HepG2 (cell line): ENCODE data around the gene CFAP90. TPM values are rescaled to one million over a fixed set of nuclear protein-coding genes. Genes with fewer than 3 reads are reported as not detected.

Experiments used
- ATAC-seq: fragments of 200-7000 bp; cut with Tn5 transposase; 3 replicates; pipeline ENCODE4 v1.9.1; 2020; ENCODE audit warnings: mild to moderate bottlenecking, moderate library complexity
- BruUV-seq: library from RNA; stranded (reverse); fragments of 400-500 nt; replicated peaks from 2 replicates; lab custom pipeline; 2021; lab: Mats Ljungman, UMichigan
- CTCF ChIA-PET: fragments of 300-600 bp; formaldehyde crosslinking; extraction: SDS; loops from one replicate; lab custom pipeline; 2021; ENCODE audit warnings: low total read pairs, inconsistent platforms, low intra/inter-chr PET ratio; lab: Yijun Ruan, JAX
- POLR2A ChIA-PET: fragments of 350-600 bp; sonication (Branson Sonifier 250); formaldehyde crosslinking; loops from one replicate; lab custom pipeline; 2020; ENCODE audit warnings: antibody characterized with exemption, inconsistent platforms; lab: Yijun Ruan, JAX
- DNase-seq: peaks from one replicate; pipeline ENCODE4 v3.0.0-alpha.2; 2015; ENCODE audit warnings: low spot score
- FAIRE-seq: peaks from 3 replicates; lab custom pipeline; 2011; peaks lifted over from hg19 to GRCh38; lab: Jason Lieb, UNC
- H2AFZ ChIP-seq: one replicate; pipeline ENCODE4 v1.6.1; 2011; ENCODE audit warnings: low read length, inconsistent platforms
- H3K27ac ChIP-seq: fragments of 300-600 bp; 3 replicates; pipeline ENCODE4 v1.8.0; 2011; ENCODE audit warnings: mixed run types, mild to moderate bottlenecking, mixed read lengths, low read length, inconsistent platforms; ENCODE audit not compliant: insufficient read depth; ENCODE audit errors: extremely low read length
- H3K27me3 ChIP-seq, 2 experiments: fragments of 200-600 bp in 1 of 2; 2 replicates in 1 of 2; 3 replicates in 1 of 2; pipeline versions ENCODE4 v1.6.0 to v1.8.0; 2011; ENCODE audit warnings: low read length in 2 of 2, mild to moderate bottlenecking in 2 of 2, moderate library complexity in 2 of 2, inconsistent platforms in 1 of 2; ENCODE audit not compliant: insufficient read depth in 2 of 2, control insufficient read depth in 1 of 2
- H3K36me3 ChIP-seq, 2 experiments: fragments of 200-600 bp in 1 of 2; replicated peaks in 1 of 2; 2 replicates in 1 of 2; 3 replicates in 1 of 2; pipeline versions ENCODE4 v1.5.1 to v1.8.0; 2011; ENCODE audit warnings: low read length in 2 of 2, inconsistent platforms in 1 of 2; ENCODE audit not compliant: insufficient read depth in 2 of 2, control insufficient read depth in 1 of 2
- H3K4me1 ChIP-seq: 2 replicates; pipeline ENCODE4 v1.5.1; 2012; ENCODE audit warnings: low read length, inconsistent platforms; ENCODE audit not compliant: insufficient read depth
- H3K4me2 ChIP-seq: 2 replicates; pipeline ENCODE4 v1.6.0; 2011; ENCODE audit warnings: low read depth, low read length, inconsistent platforms
- H3K4me3 ChIP-seq, 3 experiments: fragments of 200-600 bp in 1 of 3; sonication (generic), shearing (Covaris generic) in 1 of 3; replicated peaks in 1 of 3; 2 replicates each; pipeline ENCODE4 v1.5.1; 2011 to 2016; ENCODE audit warnings: low read length in 3 of 3, inconsistent platforms in 2 of 3, low read depth in 2 of 3, mild to moderate bottlenecking in 2 of 3, control low read depth in 1 of 3, mixed read lengths in 1 of 3; ENCODE audit not compliant: insufficient read depth in 1 of 3
- H3K79me2 ChIP-seq: one replicate; pipeline ENCODE4 v1.6.1; 2011; ENCODE audit warnings: low read length, inconsistent platforms; ENCODE audit not compliant: insufficient read depth
- H3K9ac ChIP-seq: 2 replicates; pipeline ENCODE4 v1.6.0; 2011; ENCODE audit warnings: mild to moderate bottlenecking, low read depth, low read length, inconsistent platforms; ENCODE audit not compliant: insufficient read depth
- H3K9me3 ChIP-seq: 2 replicates; pipeline ENCODE4 v1.5.1; 2012; ENCODE audit warnings: mild to moderate bottlenecking, low read length
- H4K20me1 ChIP-seq: 2 replicates; pipeline ENCODE4 v1.6.0; 2011; ENCODE audit warnings: inconsistent platforms, mild to moderate bottlenecking, low read length, moderate library complexity; ENCODE audit not compliant: insufficient read depth
- AGO1 ChIP-seq: fragments of 200-400 bp; formaldehyde crosslinking; IDR thresholded peaks from 2 replicates; pipeline ENCODE4 v1.6.1; 2017; ENCODE audit warnings: mild to moderate bottlenecking, low read depth, low read length, moderate library complexity; ENCODE audit not compliant: poor library complexity, severe bottlenecking
- BCL6 ChIP-seq: IDR thresholded peaks from 2 replicates; pipeline ENCODE4 v1.6.1; 2016; ENCODE audit warnings: missing genetic modification reagents, missing compliant biosample characterization
- BRCA1 ChIP-seq: sonication (generic); formaldehyde crosslinking; IDR thresholded peaks from 2 replicates; pipeline ENCODE4 v1.4.0; 2020; ENCODE audit warnings: missing genetic modification reagents
- CEBPB ChIP-seq: IDR thresholded peaks from 2 replicates; pipeline ENCODE4 v1.6.1; 2011; ENCODE audit warnings: low read depth, low read length, improper control_type of control experiment, borderline replicate concordance
- CENPBD1 ChIP-seq: sonication (generic); formaldehyde crosslinking; IDR thresholded peaks from 2 replicates; pipeline ENCODE4 v1.8.0; 2022; ENCODE audit warnings: missing genetic modification reagents, low read depth, mild to moderate bottlenecking, borderline replicate concordance
- FOXO1 ChIP-seq: sonication (generic); formaldehyde crosslinking; IDR thresholded peaks from 2 replicates; pipeline ENCODE4 v1.4.0; 2020; ENCODE audit warnings: missing genetic modification reagents
- GLMP ChIP-seq: sonication (generic); formaldehyde crosslinking; IDR thresholded peaks from 2 replicates; pipeline ENCODE4 v1.9.0; 2021; ENCODE audit warnings: missing genetic modification reagents, mild to moderate bottlenecking, borderline replicate concordance
- HNF4A ChIP-seq: sonication (generic); formaldehyde crosslinking; IDR thresholded peaks from 2 replicates; pipeline ENCODE4 v1.4.0; 2020; ENCODE audit warnings: missing genetic modification reagents
- MAFF ChIP-seq: IDR thresholded peaks from 2 replicates; pipeline ENCODE4 v1.6.1; 2011; ENCODE audit warnings: low read depth, low read length, improper control_type of control experiment
- POLR2G ChIP-seq: fragments of 200-400 bp; formaldehyde crosslinking; IDR thresholded peaks from 2 replicates; pipeline ENCODE4 v1.6.1; 2018; ENCODE audit warnings: mild to moderate bottlenecking, low read depth, low read length, moderate library complexity
- ZNF17 ChIP-seq: sonication (generic); formaldehyde crosslinking; IDR thresholded peaks from 2 replicates; pipeline ENCODE4 v1.5.0; 2020; ENCODE audit warnings: mild to moderate bottlenecking, missing genetic modification reagents
- ZNF329 ChIP-seq: sonication (generic); formaldehyde crosslinking; IDR thresholded peaks from 2 replicates; pipeline ENCODE4 v1.9.0; 2021; ENCODE audit warnings: low read depth, mild to moderate bottlenecking, missing genetic modification reagents
- ZNF891 ChIP-seq: sonication (generic); formaldehyde crosslinking; IDR thresholded peaks from 2 replicates; pipeline ENCODE4 v1.5.0; 2020; ENCODE audit warnings: mild to moderate bottlenecking, missing genetic modification reagents
- WGBS: methylation state at CpG from one replicate; pipeline ENCODE4 v1.1.6; 2017; ENCODE audit warnings: low lambda C conversion rate; 5-methylcytosine and 5-hydroxymethylcytosine counted together
- in situ Hi-C: cut with HindIII; loops from 2 replicates; pipeline ENCODE4 v1.10.0; 2017; ENCODE audit warnings: low pct_unique_long_range_greater_than_20kb; ENCODE audit not compliant: extremely low pct_ligation_motif_present
- intact Hi-C: fragments of 100-400 bp; cut with micrococcal nuclease; formaldehyde crosslinking; loops from one replicate; pipeline ENCODE4 v1.10.0; 2022; ENCODE audit not compliant: unreplicated experiment
- polyA plus RNA-seq, 8 experiments: library from polyadenylated mRNA; depleted of rRNA in 3 of 8; stranded (reverse) in 7 of 8; unstranded in 1 of 8; fragments of >200 nt; fragmentation: Illumina TruSeq in 4 of 8; extraction: Trizol in 4 of 8; gene quantifications; 2 replicates each; pipeline versions ENCODE4 v1.2.1 to v1.2.3, GENCODE V29; 2011 to 2016; ENCODE audit warnings: low read depth in 4 of 8, missing spikeins in 1 of 8, mixed read lengths in 1 of 8; ENCODE audit not compliant: insufficient read depth in 1 of 8
- total RNA-seq, 5 experiments: library from RNA; depleted of rRNA; stranded (reverse); fragments of >200 nt; fragmentation: Illumina TruSeq; extraction: Trizol; gene quantifications; 2 replicates each; pipeline ENCODE4 v1.2.3, GENCODE V29; 2016; ENCODE audit warnings: low read depth in 1 of 5

Gene CFAP90
- total and polyA plus RNA-seq, 2 of the 13 experiments (the other 11 are each of a cell fraction or from before 2014, with no cell fraction given): 0.11 TPM; not detected in 1

GRCh38 chr5:7827610-7828009 is 23.3 kb downstream of the CFAP90 start (continued):
- no peak for TF ChIP-seq GLMP (CRISPR knock-in tag)

- Histone ChIP-seq H3K27ac (no peak overlapping the region), H3K27me3 (peaks cover 3 to 53% of the 10 kb centered on the region in 2 experiments; a peak in 4 of 5 replicates), H3K9ac (no peak overlapping the region), H3K4me1 (no peaks in the 10 kb centered on the region), H3K4me3 (no peak overlapping the region), H3K9me3 (no peaks in the 10 kb centered on the region), H3K4me2 (no peak overlapping the region), H3K79me2 (no peaks in the 10 kb centered on the region), H3K36me3 (no peaks in the 10 kb centered on the region), H2AFZ (no peak overlapping the region), H4K20me1 (no peaks in the 10 kb centered on the region)
- BruUV-seq: no TSS peak
- FAIRE-seq: no peak
- ChIA-PET CTCF (no interaction called here), POLR2A (no interaction called here)
- ATAC-seq: peak; percentile 30; the same call in 1 of the 3 replicates
- WGBS: no CpG with 5 or more reads among the region's 11 CpGs
- no peak for DNase-seq
- in situ Hi-C loops: no loop called here
- TF ChIP-seq CENPBD1 (CRISPR knock-in tag): no peak
- no peak for TF ChIP-seq ZNF17 (CRISPR knock-in tag)
- no peak for TF ChIP-seq ZNF891 (CRISPR knock-in tag)
- TF ChIP-seq POLR2G: no peak
- TF ChIP-seq BCL6: no peak
- no peak for TF ChIP-seq ZNF329 (CRISPR knock-in tag)
- no peak for TF ChIP-seq MAFF
- TF ChIP-seq CEBPB: no peak
- TF ChIP-seq AGO1: no peak
- no peak for TF ChIP-seq HNF4A
- no peak for TF ChIP-seq BRCA1
- no peak for TF ChIP-seq FOXO1
- intact Hi-C loops: no loop called here
Observed at GRCh38 chr5:7825630-7826029, 25.3 kb downstream of the CFAP90 start.
